CD4-positive, CD25-positive, alpha-beta regulatory T cell (primary cell): ENCODE measurements around the gene CDC42EP3. TPM values are rescaled to one million over a fixed set of nuclear protein-coding genes. Genes with fewer than 3 reads are reported as not detected.
A peak's percentile ranks its signal among the peaks of the same experiment; 100 is the strongest.

ENCODE experiments used
- ATAC-seq, 2 donors: fragments of 150-1000 bp; cut with Tn5 transposase; one replicate each; pipeline ENCODE4 v1.10.0; 2021; ENCODE audit warnings: low read depth in 2 of 2, moderate number of reproducible peaks in 2 of 2, moderate library complexity in 1 of 2
- DNase-seq, 3 donors: peaks; one replicate each; pipeline versions ENCODE4 v3.0.0 to v3.0.0-alpha.2; 2012 to 2022; ENCODE audit warnings: mixed read lengths in 1 of 3
- H3K27ac ChIP-seq: one replicate; pipeline ENCODE4 v1.7.0; 2013; ENCODE audit warnings: mild to moderate bottlenecking, low read length; ENCODE audit not compliant: insufficient read depth, poor library complexity, severe bottlenecking
- H3K27me3 ChIP-seq: one replicate; pipeline ENCODE4 v1.7.0; 2013; ENCODE audit warnings: low read length; ENCODE audit not compliant: control insufficient read depth, insufficient read depth
- H3K36me3 ChIP-seq: one replicate; pipeline ENCODE4 v1.7.0; 2013; ENCODE audit warnings: mild to moderate bottlenecking, low read length, moderate library complexity; ENCODE audit not compliant: control insufficient read depth, insufficient read depth
- H3K4me1 ChIP-seq: 2 replicates; pipeline ENCODE4 v1.7.0; 2013; ENCODE audit warnings: mild to moderate bottlenecking, low read length; ENCODE audit not compliant: insufficient read depth, control insufficient read depth, poor library complexity, severe bottlenecking
- H3K4me3 ChIP-seq: one replicate; pipeline ENCODE4 v1.7.0; 2013; ENCODE audit warnings: low read depth, mild to moderate bottlenecking, low read length, moderate library complexity
- H3K9me3 ChIP-seq, 2 experiments: 1 replicate in 1 of 2; 2 replicates in 1 of 2; pipeline ENCODE4 v1.7.0; 2013; ENCODE audit warnings: low read length in 2 of 2, mild to moderate bottlenecking in 1 of 2, moderate library complexity in 1 of 2; ENCODE audit not compliant: control insufficient read depth in 2 of 2
- H3K27ac Mint-ChIP-seq, 3 donors: one replicate each; pipeline ENCODE4 v1.8.0; 2020 to 2022; ENCODE audit warnings: mild to moderate bottlenecking in 3 of 3, mixed read lengths in 3 of 3, moderate library complexity in 2 of 3
- H3K27me3 Mint-ChIP-seq: one replicate; pipeline ENCODE4 v1.8.0; 2022; ENCODE audit warnings: mild to moderate bottlenecking, mixed read lengths
- H3K36me3 Mint-ChIP-seq: one replicate; pipeline ENCODE4 v1.8.0; 2020; ENCODE audit warnings: mixed read lengths
- H3K4me1 Mint-ChIP-seq, 4 donors: one replicate each; pipeline ENCODE4 v1.8.0; 2020 to 2022; ENCODE audit warnings: mixed read lengths in 4 of 4, mild to moderate bottlenecking in 1 of 4
- H3K4me3 Mint-ChIP-seq, 4 donors: one replicate each; pipeline ENCODE4 v1.8.0; 2020 to 2022; ENCODE audit warnings: mild to moderate bottlenecking in 4 of 4, mixed read lengths in 4 of 4, moderate library complexity in 3 of 4
- H3K9me3 Mint-ChIP-seq, 7 donors: one replicate each; pipeline ENCODE4 v1.8.0; 2020 to 2022; ENCODE audit warnings: mixed read lengths in 7 of 7, mild to moderate bottlenecking in 3 of 7, moderate library complexity in 2 of 7
- polyA plus RNA-seq, 4 donors: library from polyadenylated mRNA; unstranded; fragments of 300-500 nt; fragmentation: Illumina TruSeq; gene quantifications; one replicate each; pipeline ENCODE4 v1.2.3, GENCODE V29; 2021
- total RNA-seq: library from RNA; stranded (reverse); gene quantifications from one replicate; pipeline ENCODE4 v1.2.3, GENCODE V29; 2022

The CDC42EP3 gene
- total and polyA plus RNA-seq, 5 donors from 2014 or later = 36.4 to 81.4 (median 64.3) TPM

DNA sequence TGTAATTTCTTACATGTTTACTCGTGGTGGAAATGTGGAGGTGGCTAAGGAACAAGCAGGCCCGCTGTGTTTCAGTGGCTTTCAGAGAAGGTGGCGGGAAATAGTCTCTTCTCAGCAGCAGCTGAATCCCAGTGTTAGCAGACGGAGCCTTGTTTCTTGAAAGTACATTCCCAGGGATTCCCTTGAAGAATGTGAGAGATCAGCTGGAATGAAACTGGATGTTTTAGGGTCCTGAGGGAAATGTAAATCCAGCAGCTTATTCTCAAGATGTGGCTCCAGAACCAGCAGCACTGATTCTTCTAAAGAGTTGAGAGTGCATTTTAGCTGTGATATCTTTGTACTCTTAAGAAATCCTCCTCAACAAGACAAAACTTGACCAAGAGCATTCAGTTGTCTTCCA, 59.1 kb downstream of the CDC42EP3 start:
- Histone ChIP-seq H3K27ac (no peak overlapping the region), H3K36me3 (no peaks in the 10 kb centered on the region), H3K4me3 (no peak overlapping the region), H3K4me1 (peaks cover 22% of the 10 kb centered on the region), H3K27me3 (no peaks in the 10 kb centered on the region), H3K9me3 (peaks cover 0 to 9% of the 10 kb centered on the region in 2 experiments)
- Mint-ChIP-seq H3K36me3 (peaks cover 15% of the 10 kb centered on the region), H3K9me3 (peaks cover 0 to 12% (median 1%) of the 10 kb centered on the region in 7 donors), H3K27ac (peak overlapping the region in 1 of 3 donors; percentile 68), H3K4me1 (peaks cover 35 to 56% (median 43%) of the 10 kb centered on the region in 4 donors), H3K4me3 (no peak overlapping the region), H3K27me3 (no peaks in the 10 kb centered on the region)
- no peak for DNase-seq
- ATAC-seq = no peak

DNA sequence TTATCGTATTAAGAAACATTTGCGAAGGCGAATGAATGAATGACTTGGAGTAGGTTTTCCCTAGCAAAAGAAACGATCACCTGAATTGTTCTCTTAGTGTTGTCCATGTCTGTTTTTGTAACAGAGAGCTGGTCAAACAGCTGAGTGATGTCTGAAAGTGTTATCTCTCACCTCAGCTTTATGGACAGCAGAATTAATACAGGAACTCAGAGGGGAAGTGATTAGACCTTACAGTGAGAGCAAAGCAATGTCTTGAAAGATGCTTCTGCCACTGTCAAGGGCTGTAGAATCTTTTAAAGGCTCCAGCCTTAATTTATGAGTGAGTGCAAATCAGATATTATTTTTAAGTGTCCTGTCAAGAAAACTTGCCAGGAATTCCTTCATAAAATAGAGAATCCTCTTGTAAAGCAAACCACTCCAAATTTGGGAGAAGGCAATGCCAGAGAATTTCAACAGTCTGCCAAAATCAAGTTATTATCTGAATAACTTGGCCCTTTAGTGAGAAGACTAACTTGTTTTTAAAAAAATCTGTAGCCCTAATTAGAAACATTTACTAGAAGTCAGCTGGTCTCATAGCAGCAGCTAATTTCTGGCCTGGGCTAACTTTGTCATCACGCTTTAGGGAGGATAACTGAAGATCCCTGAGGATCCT, 60.7 kb downstream of the CDC42EP3 start:
- no peak overlapping the region for H3K4me3 ChIP-seq
- peak overlapping the region in 1 of 3 donors; percentile 81 for H3K27ac Mint-ChIP-seq
- H3K4me3 Mint-ChIP-seq = no peak overlapping the region

DNA sequence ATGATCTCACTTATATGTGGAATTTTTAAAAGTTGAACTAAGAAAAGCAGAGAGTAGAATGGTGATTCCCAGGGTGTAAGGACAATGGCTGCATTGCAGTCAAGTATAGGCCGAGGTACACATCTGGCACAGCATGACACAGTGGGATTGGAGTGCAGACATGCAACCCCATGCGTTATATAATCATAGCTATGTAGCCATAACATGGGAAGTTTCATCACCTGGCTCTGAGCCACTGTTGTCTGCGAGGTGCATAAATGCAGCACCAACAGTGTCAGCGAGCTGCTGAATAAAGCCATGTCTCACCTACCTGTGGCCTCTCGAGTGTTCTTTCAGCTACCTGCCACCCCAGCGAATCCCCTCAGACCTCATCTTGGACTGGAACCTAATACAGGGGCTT, 61.7 kb downstream of the CDC42EP3 start:
- Histone ChIP-seq H3K27me3 (no peaks in the 10 kb centered on the region), H3K4me3 (no peak overlapping the region), H3K4me1 (no peaks in the 10 kb centered on the region), H3K9me3 (peaks cover 14 to 16% of the 10 kb centered on the region in 2 experiments), H3K36me3 (peaks cover 3% of the 10 kb centered on the region), H3K27ac (no peak overlapping the region)
- ATAC-seq (no peak), DNase-seq (no peak)
- Mint-ChIP-seq H3K9me3 (peaks cover 0 to 25% (median 7%) of the 10 kb centered on the region in 7 donors), H3K27ac (peak overlapping the region in 1 of 3 donors; percentile 59), H3K4me1 (peaks cover 14 to 30% (median 24%) of the 10 kb centered on the region in 4 donors), H3K36me3 (peaks cover 28% of the 10 kb centered on the region), H3K27me3 (no peaks in the 10 kb centered on the region), H3K4me3 (no peak overlapping the region)

More for the DNA sequence above, 60.7 kb downstream of the CDC42EP3 start:
- DNase-seq (no peak), ATAC-seq (no peak)
- H3K27me3 Mint-ChIP-seq = no peaks in the 10 kb centered on the region
- Histone ChIP-seq H3K4me1 (peaks cover 10% of the 10 kb centered on the region), H3K27me3 (no peaks in the 10 kb centered on the region), H3K27ac (no peak overlapping the region), H3K36me3 (peaks cover 3% of the 10 kb centered on the region), H3K9me3 (peaks cover 8 to 9% of the 10 kb centered on the region in 2 experiments)
- H3K36me3 Mint-ChIP-seq = peaks cover 23% of the 10 kb centered on the region
- H3K4me1 Mint-ChIP-seq = peaks cover 23 to 40% (median 32%) of the 10 kb centered on the region in 4 donors
- H3K9me3 Mint-ChIP-seq = peaks cover 0 to 20% (median 4%) of the 10 kb centered on the region in 7 donors

GRCh38 chr2:37604716-37605115, 66.7 kb downstream of the CDC42EP3 start:
- peaks cover 32 to 46% (median 39%) of the 10 kb centered on the region in 4 donors for H3K4me1 Mint-ChIP-seq
- peaks cover 14 to 20% of the 10 kb centered on the region in 2 experiments for H3K9me3 ChIP-seq
- DNase-seq = no peak
- H3K9me3 Mint-ChIP-seq = peaks cover 2 to 36% (median 20%) of the 10 kb centered on the region in 7 donors
- peaks cover 43% of the 10 kb centered on the region for H3K36me3 Mint-ChIP-seq
- H3K36me3 ChIP-seq = peaks cover 6% of the 10 kb centered on the region
- H3K27me3 ChIP-seq = no peaks in the 10 kb centered on the region
- H3K4me1 ChIP-seq = peaks cover 18% of the 10 kb centered on the region
- H3K27me3 Mint-ChIP-seq = peaks cover 4% of the 10 kb centered on the region
- H3K27ac ChIP-seq = no peak overlapping the region
- no peak overlapping the region for H3K4me3 Mint-ChIP-seq
- ATAC-seq = no peak
- H3K4me3 ChIP-seq = no peak overlapping the region
- no peak overlapping the region for H3K27ac Mint-ChIP-seq

GRCh38 chr2:37602702-37603101, 68.7 kb downstream of the CDC42EP3 start:
- Histone ChIP-seq H3K4me3 (peak overlapping the region; percentile 96), H3K36me3 (peaks cover 6% of the 10 kb centered on the region), H3K9me3 (peaks cover 16 to 19% of the 10 kb centered on the region in 2 experiments), H3K4me1 (peaks cover 26% of the 10 kb centered on the region), H3K27me3 (no peaks in the 10 kb centered on the region), H3K27ac (no peak overlapping the region)
- H3K36me3 Mint-ChIP-seq = peaks cover 45% of the 10 kb centered on the region
- ATAC-seq = no peak
- peaks cover 2 to 46% (median 17%) of the 10 kb centered on the region in 7 donors for H3K9me3 Mint-ChIP-seq
- peaks cover 4% of the 10 kb centered on the region for H3K27me3 Mint-ChIP-seq
- H3K27ac Mint-ChIP-seq = peak overlapping the region in 2 of 3 donors; percentile 2 to 97
- H3K4me1 Mint-ChIP-seq = peaks cover 39 to 56% (median 46%) of the 10 kb centered on the region in 4 donors
- peak in 1 of 3 donors; percentile 42 for DNase-seq
- peak overlapping the region; percentile 65 to 97 (median 84) for H3K4me3 Mint-ChIP-seq

DNA sequence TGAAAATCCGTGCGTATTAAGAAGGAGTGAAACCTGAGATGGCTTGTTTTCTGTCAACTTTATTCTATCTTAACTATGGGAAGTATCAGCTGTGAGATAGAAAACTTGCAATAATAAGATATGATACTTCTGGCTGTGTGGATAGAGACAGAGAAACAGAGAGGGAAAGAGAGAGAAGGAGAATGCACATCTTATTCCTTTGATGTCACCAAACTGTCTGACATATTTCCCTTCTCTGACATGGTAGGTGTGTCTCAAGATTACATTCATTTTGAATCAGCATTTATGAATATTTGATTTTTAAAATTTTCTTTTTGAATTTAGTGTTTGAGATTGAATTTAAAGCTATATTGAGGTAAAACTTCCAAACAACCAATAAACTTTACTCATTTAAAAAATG, 69.4 kb downstream of the CDC42EP3 start:
- Mint-ChIP-seq H3K27me3 (peaks cover 4% of the 10 kb centered on the region), H3K9me3 (peaks cover 2 to 47% (median 17%) of the 10 kb centered on the region in 7 donors), H3K27ac (peak overlapping the region; percentile 85 to 99 (median 97)), H3K36me3 (peaks cover 47% of the 10 kb centered on the region), H3K4me1 (peaks cover 37 to 59% (median 46%) of the 10 kb centered on the region in 4 donors), H3K4me3 (peak overlapping the region; percentile 94 to 99 (median 96))
- peaks cover 26% of the 10 kb centered on the region for H3K4me1 ChIP-seq
- H3K27me3 ChIP-seq = no peaks in the 10 kb centered on the region
- no peak for ATAC-seq
- DNase-seq = peak in 1 of 3 donors; percentile 44
- peaks cover 18 to 19% of the 10 kb centered on the region in 2 experiments for H3K9me3 ChIP-seq
- H3K36me3 ChIP-seq = peaks cover 6% of the 10 kb centered on the region
- peak overlapping the region; percentile 6 for H3K27ac ChIP-seq
- peak overlapping the region; percentile 96 for H3K4me3 ChIP-seq

- DNase-seq = no peak
- Mint-ChIP-seq H3K4me1 (peaks cover 37 to 59% (median 46%) of the 10 kb centered on the region in 4 donors), H3K36me3 (peaks cover 47% of the 10 kb centered on the region), H3K9me3 (peaks cover 2 to 52% (median 20%) of the 10 kb centered on the region in 7 donors), H3K4me3 (peak overlapping the region; percentile 94 to 99 (median 96)), H3K27me3 (peaks cover 4% of the 10 kb centered on the region), H3K27ac (peak overlapping the region; percentile 85 to 99 (median 97))
- no peaks in the 10 kb centered on the region for H3K27me3 ChIP-seq
- peak overlapping the region; percentile 96 for H3K4me3 ChIP-seq
- peak overlapping the region; percentile 6 for H3K27ac ChIP-seq
- H3K9me3 ChIP-seq = peaks cover 14 to 19% of the 10 kb centered on the region in 2 experiments
- H3K36me3 ChIP-seq = peaks cover 6% of the 10 kb centered on the region
- peaks cover 26% of the 10 kb centered on the region for H3K4me1 ChIP-seq
- no peak for ATAC-seq
Observed at GRCh38 chr2:37601569-37601968, 69.9 kb downstream of the CDC42EP3 start.
